ENCODE measurements around the gene PLXNA4.
A peak's percentile ranks its signal among the peaks of the same experiment; 100 is the strongest.

Gene PLXNA4

DNA sequence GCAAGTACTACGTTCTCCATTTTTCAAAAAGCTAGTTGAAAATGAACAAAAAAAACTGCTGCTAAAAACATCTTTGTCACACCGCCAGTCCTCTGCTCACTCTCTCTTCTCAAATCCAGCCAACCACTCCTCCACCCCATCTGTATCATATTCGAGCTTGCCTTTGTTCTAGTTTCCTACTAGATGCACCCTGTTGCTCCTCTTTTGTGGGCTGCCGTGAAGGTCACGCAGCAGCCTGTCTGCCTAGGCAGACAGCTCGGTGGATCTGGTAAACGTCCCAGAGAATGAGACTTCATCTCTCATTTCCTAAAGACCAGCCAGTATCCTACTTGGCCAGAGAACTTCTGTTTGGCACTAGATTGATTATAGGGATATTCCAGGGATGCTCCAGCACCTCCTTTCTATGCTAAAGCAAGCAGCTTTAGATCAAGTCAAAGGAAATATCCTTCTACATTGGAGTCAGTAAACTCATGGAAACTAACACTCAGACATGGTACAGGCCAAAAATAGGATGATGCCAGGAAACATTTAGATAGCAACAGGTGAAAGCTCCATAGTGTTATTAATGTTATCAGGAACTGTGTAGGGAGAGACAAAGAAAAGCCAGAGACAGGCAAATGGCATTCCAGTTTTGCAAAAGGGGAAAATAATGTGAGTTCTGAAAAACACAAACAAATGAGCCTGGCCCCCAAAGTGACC is 8.7 kb upstream of the PLXNA4 start:
- no peak for DNase-seq

DNA sequence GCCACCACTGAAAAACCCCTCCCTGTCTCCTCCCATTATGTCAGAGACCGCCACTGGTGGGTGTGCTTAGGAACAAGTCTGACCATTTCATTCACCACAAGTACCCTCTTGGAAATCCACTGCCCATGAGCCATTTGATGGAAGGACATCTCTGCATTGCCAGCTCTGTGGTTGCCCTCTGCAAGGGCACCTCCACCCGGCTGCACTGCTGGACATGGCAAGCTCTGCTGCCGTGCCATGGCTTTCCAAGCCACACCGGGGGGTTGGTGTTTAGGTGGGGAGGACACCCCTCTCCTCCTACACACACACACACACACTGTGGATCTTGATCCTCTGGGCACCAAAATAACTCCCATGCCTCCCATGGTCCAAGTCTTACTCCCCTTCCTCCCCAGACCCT is 5.2 kb upstream of the PLXNA4 start:
- no peak for DNase-seq

DNA sequence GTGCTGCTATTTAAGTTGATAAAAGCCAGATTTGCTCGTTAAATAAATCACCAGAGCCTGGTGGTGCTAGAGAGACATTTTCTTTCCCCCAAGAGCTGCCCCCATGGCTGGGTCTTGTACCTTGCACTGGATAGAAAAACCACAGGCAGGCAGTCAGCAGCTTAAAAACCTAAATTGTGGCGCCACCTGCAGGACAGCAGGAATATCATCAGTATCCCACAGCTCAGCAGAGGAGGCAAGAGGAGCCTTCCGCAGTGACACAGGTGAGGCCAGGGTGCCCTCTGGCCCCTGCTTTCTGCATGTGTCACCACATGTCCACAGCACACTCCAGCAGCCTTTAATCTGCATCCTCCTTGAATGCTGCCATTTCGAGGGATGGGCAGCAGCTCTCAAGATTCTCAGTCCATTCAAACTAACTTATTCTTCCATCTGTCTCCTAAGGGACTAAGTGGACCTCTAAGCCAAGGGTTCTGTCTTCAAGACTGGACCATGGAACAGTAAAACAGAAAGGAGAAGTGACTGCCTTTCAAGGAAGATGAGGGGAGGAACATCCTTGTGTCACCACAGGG is 4.5 kb upstream of the PLXNA4 start:
- DNase-seq: peak; percentile 25

DNA sequence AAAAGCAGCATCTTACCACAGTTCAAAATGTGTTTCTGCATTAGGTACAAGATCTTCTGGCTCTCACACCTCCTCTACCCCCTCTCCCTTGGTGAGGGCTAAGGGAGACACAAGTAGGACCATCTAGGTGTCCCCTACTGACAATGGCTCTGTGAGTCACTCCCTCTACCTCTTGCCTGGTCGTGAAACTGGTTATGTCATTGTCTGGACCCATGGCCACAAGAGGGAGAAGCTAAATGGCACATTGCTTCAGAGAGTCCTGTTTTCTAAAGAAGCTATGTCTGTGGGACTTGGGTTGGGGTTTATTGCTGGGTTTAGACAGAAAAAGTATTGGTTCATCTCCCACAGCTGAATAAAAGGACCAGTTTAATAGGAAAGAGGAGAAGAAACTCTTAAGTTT is 4.0 kb upstream of the PLXNA4 start:
- DNase-seq: no peak

DNA sequence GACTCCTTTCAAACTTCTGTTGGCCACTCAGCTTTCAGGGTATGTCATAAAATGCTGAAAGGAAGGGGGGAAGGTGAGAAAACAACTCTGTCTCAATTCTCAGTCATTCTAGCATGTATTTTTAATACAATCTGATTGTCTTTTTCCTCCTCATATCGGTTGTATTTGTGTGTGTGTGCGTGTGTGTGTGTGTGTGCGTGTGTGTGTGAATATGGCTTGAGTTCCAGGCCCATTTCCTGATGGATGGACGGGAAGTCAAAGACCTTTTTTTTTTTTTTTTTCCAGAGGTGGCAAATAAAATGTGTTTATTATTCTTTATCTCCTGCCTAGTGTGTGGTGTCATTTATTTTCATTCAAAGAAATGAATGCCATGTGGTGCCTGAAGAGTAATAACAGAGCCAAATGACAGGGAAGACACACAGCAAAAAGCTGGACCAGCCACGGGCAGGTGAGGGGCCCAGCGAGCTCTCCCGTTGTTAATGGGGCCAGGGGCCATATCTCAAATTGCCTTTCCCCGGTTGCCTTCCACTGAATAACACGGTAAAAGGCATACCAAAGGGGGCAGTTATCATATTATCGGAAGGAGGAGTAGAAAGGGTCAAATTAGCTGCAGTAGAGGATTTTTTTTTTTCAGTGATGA is 3.1 kb upstream of the PLXNA4 start:
- DNase-seq: no peak

DNA sequence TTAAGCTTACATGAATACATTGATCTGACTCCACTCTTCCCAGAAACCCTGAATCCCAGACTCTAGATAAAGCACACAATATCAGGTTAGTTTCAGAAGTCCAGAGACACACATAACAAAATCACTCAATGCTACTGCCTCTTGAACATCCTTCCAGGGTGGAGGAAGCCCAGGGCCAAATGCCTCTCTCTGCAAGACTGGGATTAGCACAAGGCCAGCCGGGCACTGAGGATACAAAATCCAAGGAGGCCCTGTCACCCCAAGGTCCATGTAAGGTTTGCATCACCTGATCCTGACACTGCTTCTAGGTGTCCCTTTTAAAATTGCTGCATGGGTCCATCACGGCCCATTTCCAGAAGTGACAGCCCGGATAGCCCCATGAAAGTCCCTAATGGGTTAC is 2.6 kb upstream of the PLXNA4 start:
- DNase-seq: no peak

DNA sequence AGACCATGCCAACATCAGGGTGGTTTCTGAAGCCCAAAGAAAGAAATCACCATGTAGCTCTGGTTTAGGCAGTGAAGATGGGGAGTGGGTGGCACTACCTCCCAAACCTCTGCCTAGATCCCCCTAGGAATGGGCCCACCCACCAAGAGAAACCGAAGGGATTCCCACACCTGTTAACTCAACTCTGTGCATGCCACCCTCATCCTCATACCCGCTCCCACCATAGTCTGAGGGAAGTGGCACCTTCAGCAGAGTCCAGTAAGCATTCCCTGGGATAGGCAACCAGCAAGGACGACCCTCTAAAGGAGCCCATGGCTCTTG is 1.7 kb upstream of the PLXNA4 start:
- no peak for DNase-seq

DNA sequence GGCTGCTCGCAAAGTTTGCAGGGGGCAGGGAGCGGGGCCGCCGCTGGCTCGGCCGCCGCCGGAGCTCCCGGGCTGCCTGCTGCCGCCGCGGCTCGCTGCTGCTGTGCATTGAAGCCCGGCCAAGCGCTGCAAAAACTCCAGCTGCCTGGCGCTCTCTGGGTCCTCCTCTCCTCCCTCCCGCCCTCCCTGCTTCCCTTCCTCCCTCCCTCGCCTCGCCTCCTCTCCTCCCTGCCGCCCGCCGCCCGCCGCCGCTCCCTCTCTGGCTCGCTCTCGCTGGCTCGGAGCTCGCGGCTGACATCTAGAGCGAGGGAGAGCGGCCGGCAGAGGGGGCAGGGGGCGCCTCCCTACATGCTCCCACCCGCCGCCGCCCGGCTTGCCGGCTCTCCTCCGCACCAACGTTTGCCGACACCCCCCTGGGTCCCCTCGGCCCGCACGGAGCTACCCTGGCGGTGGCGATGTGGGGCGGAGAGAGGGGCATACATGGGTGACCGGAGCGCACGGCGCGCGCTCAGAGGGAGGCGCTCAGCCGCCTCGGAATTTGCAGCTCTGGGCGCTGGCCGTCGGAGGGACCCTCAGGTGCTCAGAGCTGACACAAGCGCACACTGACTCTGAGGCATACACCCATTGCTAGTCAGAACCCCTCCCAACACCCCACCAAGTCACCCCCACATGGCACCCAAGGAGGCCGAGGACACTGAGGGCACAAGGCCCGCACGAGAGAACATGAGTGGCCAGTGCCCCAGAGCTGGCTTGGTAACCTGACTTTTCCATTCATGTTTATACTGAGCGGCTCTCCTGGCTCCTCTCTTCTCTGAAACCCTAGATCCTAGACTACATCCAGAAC is 1.2 kb upstream of the PLXNA4 start:
- DNase-seq: peak; percentile 18

DNA sequence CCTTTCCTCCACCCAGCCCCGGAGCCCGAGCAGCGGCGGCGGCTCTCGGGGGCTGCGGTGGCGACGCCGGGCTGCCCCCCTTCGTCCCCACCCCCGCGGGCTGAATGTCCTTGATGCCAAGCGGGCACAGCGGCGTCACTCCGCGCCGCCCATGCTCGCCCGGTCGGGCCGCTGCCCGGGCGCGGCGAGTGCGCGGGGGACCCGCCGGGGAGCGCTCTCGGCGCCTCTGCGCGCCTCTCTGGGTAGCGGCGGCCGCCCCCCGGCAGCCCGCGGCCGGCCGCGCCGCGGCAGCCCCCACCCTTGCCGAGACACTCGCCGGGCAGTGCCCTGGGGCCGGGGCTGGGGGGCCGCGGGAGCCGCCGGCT is 433 bp upstream of the PLXNA4 start:
- DNase-seq: no peak

DNA sequence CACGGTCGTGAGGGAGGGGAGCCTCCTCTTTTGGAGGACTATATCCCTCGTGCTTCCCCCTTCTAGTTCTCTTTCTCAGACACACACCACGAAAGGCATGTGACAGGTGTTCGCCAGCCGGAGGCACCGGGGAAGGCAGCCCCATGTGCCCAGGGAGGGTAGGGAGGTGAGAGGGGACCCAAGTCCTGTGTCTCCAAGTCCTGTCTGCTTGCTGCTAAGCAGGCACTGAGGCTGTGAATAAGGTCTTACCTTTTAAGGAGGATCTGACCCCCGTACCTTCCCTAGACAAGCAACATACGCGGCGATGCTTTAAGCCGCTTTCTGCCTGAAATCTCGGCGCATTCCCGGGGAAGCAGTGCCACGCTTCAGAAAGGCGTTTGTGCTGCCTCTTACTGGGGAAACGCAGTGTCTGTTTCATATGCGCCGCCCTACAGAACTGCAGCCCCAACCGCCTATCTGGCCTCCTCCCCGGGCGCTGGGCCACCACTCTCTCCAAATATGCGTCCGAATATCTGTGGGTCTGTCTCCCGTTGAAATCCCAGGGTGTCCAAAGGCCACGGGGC is 770 bp downstream of the PLXNA4 start:
- DNase-seq: peak; percentile 28

DNA sequence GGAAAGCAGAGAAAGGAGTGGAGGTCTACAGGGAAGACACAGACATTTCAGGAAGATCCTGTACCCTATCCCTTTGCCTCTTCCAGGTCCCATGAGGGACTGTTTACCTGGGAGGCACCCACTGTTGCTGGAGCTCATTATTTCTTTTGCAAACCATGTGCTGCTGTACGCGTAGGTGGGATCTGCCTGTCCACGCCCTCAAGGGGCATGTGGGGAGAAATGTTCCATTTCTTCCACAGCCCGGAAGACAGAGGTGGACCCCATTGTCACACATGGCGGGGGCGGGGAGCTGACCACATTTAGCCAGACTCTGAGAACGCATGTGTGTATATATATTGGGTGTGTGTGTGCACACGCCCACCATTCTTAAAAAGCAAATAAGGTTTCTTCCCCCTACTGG is 2.0 kb downstream of the PLXNA4 start:
- DNase-seq: no peak

DNA sequence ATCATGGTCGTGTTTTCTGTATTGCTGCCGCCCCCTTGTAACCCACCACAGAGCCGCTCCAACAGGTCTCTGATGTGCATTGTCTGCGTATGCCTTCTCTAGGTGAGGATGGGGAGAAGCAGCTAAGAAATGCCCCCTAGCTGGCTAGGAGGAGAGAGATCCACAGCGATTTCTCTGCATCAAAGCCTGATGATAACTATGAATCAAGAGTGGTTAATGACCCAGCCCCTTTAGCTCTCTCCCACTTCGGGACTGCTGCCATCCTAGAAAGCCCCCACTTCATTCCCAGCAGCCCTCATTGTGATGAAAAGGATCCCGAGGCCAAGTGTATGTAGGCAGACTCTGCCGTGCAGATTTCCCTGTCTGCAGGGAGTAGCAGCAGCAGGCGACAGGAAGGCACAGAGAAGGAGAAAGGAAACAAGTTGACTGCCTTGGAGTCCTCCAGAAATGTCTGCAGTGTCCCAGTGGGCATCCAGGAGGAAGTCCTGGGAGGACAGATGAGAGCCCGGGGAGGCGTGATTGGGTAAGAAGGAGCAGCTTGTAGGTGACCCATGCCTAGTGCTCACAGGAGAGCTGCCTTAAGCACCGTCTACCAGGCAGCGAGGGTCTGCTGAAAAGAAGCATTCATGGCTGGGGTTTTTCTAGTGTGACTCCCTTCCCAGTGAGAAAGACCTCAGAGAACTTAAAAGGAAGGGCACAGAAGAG is 2.9 kb downstream of the PLXNA4 start:
- DNase-seq: no peak

DNA sequence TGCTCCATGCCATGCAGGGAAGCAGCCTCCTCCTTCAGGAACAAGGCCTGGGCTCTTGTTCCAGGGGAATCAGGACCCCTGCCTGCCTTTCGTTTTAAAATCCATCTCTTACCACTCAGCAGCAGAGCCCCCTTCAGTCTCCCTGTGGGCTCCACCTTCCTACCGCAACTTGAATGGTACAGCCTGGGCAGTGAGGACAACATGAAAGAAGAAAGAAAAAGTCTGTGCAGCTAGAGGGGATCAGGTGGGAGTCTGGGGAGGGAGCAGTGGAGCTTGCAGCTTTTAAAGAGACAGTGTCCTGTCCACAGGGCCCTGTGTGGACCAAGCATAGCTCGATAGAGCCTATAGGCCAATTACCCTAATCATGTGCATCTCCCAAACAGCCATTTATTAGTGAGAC is 3.7 kb downstream of the PLXNA4 start:
- DNase-seq: no peak

DNA sequence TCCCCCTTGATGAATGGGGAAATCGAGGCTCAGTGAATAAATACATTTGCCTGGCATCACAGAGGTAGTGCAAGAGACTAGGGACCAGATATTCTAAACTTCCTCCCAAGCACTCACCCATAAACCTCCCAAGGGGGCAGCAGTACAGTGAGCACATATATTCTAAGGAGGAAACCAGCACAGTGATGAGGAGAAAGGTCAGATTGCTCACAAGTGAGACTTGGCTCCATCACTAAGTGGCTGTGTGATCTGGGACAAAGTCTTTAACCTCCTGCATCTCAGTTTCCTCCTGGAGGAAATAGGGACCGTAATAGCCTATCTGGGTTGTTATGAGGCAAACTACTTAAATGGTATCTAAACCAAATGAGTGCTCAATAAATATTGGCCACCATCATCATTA is 4.3 kb downstream of the PLXNA4 start:
- DNase-seq: no peak

DNA sequence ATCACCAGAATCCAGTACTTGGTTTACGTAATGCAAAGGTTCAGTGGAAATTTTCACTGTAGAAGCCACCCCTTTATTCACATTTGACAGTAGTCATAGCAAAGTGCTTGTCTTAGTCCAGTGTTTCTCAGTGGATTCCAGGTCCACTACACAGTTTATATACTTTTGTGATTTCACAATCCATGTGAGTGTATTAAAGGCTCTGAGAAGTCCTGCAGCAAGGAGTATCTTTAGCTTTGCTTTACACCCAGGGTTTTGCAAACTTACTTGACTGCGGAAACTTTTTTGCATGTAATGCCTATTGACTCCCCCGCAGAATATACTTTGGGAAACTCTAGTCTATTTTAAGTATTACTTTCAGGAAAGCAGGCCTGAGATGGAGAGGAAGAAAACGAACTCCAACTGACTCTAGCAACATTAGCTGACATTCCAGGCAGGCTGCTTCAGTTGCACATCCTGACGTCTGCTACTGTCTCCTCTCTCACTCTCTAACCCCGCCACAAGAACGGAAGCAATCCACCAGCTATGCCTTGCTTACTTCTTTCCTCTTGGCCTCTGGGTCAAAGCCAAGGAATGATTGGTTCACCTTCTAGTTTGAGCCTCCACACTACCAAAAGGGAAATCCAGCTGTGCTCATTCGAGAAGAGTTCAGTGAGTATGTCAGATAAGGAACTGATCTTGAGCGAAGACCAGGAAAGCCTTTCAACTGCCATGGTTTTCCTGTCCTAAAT is 6.2 kb downstream of the PLXNA4 start:
- DNase-seq: no peak

DNA sequence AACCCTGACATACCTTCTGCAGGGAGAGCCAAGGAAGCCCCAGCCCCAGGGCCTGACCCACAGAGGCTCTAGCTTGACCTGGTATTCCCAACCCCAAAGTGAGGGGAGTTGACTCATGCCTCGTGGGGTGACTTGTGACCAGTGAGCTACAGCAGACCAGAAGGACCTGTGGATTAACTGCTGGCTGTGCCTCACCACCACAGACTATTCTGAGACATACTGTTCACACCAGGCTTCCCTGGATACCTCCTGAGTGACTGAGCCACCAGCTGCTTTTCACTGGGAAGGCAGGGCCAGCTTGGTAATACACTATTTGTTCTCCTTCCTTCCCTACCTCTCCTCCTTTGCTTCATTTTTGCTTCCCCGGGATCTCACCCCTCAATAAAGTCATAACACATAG is 7.3 kb downstream of the PLXNA4 start:
- no peak for DNase-seq

DNA sequence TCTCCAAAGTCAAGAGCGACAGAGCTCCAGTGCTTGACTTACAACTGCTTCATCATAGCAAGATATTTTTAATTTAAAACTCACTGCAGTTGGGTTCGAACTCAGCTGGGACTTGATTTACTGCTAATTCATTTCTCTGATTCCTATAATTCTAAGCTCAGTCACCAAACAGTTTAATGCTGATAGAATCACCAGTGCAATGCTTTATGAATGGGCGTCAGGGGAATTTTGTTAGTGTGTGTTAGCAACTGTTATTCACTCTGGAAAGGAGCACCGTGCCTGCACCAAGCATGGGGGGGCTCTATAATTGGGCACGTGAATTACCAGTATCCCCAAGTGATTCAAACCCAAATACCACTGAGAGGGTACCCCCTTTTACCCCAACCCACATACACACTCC is 10.4 kb downstream of the PLXNA4 start:
- DNase-seq: no peak

DNA sequence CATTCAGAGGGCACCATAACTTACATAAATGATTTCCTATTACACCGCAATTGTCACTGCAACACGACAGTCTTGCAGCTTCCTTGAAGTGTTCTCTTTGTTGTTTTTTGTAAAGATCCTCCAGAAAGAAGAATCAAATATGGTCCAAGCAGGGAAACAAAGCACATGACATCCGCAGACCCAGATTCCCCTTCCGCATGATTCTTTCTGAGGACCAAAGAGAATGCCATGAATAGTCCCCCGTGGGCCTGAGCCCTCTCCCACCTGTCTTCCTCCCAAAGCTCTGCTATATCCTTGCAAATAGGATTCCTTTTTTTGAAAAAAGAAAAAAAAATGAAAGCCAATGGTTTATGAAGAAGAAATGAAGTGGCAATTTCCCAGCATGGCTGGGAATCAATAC is 10.8 kb downstream of the PLXNA4 start:
- DNase-seq: no peak

DNA sequence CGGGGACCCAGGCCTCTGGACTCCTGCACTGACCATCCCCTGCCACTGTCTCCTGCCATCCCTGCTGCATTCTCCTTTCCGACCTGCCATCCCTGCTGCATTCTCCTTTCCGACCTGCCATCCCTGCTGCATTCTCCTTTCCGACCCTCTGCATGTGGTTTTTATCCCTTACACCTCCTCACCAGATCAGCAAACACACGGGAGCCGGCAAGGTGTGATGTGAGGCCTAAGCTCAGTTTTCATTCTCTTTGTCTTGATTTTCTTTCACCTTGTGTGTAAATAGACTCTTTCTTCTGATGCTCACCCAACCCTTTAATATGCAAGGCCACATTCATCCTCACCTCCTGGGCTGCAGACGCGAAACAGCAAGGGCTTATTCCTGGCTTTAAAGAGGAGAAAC is 11.4 kb downstream of the PLXNA4 start:
- DNase-seq: no peak

DNA sequence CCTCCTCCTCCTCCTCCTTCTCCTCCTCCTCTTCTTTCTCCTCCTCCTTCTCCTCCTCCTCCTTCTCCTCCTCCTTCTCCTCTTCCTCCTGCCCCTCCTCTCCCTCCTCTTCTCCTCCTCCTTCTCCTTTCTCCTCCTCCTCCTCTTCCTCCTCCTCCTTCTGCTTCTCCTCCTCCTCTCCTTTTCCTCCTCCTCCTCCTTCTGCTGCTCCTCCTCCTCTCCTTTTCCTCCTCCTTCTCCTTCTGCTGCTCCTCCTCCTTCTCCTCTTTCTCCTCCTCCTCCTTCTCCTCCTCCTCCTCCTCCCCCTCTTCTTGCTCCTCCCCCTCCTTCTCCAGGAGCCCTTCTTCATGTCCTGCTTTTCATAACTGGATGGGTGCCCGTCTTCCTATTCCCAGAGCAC is 12.2 kb downstream of the PLXNA4 start:
- no peak for DNase-seq

DNA sequence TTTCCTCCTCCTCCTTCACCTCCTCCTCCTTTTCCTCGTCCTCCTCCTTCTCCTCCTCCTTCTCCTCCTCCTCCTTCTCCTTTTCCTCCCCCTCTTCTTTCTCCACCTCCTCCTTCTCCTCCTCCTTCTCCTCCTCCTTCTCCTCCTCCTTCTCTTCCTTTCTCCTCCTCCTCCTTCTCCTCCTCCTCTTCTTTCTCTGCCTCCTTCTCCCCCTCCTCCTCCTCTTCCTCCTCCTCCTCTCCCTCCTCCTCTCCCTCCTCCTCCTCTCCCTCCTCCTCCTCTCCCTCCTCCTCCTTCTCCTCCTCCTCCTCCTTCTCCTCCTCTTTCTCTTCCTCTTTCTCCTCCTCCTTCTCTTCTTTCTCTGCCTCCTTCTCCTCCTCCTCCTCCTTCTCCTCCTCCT is 13.6 kb downstream of the PLXNA4 start:
- no peak for DNase-seq

DNA sequence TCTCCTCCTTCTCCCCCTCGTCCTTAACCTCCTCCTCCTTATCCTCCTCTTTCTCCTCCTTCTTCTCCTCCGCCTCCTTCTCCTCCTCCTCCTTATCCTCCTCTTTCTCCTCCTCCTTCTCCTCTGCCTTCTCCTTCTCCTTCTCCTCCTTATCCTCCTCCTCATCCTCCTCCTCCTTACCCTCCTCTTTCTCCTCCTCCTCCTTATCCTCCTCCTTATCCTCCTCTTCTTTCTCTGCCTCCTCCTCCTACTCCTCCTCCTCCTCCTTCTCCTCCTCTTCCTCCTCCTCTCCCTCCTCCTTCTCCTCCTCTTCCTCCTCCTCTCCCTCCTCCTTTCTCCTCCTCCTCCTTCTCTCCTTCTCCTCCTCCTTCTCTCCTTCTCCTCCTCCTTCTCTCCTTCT is 14.5 kb downstream of the PLXNA4 start:
- DNase-seq: no peak
